GM19372 (cell line): ENCODE results near the gene RACK1.

Experiments used
- ATAC-seq: cut with Tn5 transposase; IDR thresholded peaks from one replicate; pipeline ENCODE4 v1.9.1; 2021; ENCODE audit warnings: mild to moderate bottlenecking, low read depth, moderate library complexity; ENCODE audit not compliant: unreplicated experiment

The RACK1 gene

DNA sequence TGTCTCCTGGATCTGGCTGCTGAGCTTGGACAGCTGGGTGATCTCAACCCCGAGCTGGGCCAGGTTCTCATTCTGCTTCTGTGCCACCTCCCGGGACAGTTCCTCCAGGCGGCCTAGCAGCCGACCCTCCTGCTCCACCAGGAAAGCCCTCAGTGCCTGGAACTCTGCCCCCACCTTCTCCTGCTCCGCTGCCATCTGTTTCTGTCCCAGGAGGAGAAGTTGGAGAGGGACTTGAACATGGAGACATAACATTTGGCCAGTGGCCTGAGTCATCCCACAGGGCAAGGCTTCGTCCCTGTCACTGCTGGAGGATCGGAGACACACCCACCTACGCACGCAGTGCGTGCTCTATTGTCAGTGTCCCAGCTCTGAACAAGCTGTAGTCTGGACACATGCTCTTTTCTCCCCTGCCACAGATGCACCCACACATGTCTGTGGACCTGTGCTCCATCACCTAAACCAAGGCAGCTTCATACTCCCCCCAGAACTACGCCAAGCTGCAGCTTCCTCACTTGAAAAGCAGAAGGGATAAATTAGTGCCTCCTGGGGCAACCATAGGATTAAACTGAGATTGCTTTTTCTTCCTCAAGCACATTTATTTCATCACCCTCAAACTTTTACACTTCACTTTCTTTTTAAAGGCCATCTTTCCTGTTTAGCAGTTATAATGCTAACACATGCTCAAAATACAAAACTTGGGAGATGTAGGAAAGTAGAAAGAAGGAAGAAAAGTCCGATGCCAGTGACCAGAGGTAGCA, 43.6 kb downstream of the RACK1 start:
- ATAC-seq: no peak

GRCh38 chr5:181198905-181199519, 44.7 kb downstream of the RACK1 start:
- peak; percentile 74 for ATAC-seq

GRCh38 chr5:181198106-181198685, 45.5 kb downstream of the RACK1 start:
- ATAC-seq: no peak

GRCh38 chr5:181197326-181197951, 46.3 kb downstream of the RACK1 start:
- no peak for ATAC-seq

GRCh38 chr5:181195249-181195761, 48.4 kb downstream of the RACK1 start:
- no peak for ATAC-seq

- no peak for ATAC-seq
Observed at GRCh38 chr5:181194489-181195248, 49.0 kb downstream of the RACK1 start.

DNA sequence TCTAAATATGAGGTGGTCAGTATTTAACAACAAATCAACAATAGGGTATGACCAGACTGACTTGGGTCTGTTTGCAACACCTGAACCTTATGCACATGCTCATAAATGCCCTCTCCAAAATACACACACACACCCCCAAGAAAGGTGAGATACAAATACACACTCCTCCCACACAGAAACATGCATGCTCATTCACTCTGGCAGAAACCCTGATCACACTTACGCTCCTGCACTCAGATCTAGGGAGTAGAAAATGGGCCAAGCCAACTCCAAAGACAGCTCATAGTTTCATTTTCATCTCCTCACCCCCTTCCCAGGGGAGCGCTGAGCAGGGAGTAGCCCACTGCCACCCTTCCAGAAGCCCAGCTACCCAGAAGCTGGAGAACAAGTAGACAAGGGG, 50.0 kb downstream of the RACK1 start:
- no peak for ATAC-seq

GRCh38 chr5:181192337-181193046, 51.2 kb downstream of the RACK1 start:
- ATAC-seq: no peak

GRCh38 chr5:181191526-181192336, 52.0 kb downstream of the RACK1 start:
- peak; percentile 54 for ATAC-seq

DNA sequence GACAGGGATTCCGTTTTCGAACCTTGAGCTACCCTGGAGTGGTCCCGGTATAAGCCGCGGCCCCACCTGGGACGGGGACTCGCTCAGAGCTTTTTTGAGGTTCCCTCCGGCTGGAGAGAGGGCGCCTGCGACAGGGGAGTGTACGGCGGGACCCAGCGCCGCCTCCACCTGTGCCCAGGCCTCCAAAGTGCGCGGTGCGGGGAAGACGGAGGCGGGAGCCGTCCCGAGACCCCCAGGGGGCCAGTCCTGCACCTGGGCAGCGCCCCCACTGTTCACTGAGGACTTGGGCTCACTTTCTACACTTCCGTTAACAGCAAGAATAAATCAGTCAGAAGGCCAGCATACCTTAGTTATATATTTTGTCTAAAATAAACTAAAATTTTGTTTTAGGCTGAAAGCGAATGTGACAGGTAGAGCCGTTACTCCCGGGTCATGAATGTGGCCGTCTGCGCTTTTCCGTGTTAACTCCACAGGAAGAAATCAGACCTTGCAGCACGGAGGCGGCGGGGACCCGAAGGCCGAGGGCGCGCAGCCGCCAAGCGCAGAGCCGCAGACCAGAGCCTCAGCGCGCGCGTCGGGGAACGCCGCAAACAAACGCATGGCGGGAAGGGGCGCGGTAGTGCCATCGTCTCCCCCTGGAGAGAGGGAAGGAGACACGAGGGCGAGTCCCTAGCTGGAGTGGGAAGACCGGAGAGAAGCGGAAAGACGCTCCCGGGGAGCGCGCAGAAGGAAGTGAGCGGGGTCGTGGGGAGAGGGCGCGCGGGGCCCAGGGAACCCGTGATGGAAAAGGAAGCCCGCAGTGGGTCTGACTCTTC, 52.8 kb downstream of the RACK1 start:
- ATAC-seq: peak; percentile 16

DNA sequence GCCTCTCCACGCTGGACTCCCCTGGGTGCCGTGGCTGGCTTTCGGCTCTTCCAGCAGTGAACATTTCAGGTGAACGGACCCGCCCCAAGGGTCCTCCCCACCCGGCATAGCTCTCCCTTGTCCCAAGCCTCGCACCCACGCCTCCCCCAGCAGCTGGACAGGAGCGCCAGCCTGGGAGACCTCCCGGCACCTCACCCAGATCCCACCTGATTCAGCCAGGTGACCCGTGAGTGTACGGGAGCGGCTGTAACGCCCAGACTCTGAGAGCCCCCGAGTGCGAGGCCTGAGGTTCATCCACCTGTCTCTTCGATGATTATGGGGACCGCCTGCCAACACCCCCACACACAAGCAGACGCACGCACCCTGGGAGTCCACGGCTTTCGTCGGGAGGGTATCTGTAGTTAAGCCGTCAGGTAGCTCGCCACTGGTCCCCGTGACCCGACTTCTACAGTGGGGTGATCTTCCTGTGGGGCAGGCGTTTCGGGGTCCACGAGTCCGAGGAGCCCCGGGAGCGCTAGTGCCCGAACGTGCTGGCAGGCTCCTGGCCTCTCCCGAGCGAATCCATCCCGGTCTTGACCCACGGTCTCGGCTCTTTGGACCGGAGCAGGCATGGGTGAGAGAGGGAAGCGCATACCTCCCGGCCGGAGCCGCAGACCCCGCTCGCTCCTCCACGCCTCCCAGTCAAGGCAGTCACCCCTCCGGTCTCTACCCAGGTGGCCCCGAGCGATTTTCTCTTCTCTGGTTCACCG, 53.6 kb downstream of the RACK1 start:
- no peak for ATAC-seq

GRCh38 chr5:181189363-181189961, 54.2 kb downstream of the RACK1 start:
- ATAC-seq: no peak

- no peak for ATAC-seq
Observed at GRCh38 chr5:181188700-181189362, 54.9 kb downstream of the RACK1 start.

GRCh38 chr5:181187500-181188213, 56.0 kb downstream of the RACK1 start:
- ATAC-seq: no peak

DNA sequence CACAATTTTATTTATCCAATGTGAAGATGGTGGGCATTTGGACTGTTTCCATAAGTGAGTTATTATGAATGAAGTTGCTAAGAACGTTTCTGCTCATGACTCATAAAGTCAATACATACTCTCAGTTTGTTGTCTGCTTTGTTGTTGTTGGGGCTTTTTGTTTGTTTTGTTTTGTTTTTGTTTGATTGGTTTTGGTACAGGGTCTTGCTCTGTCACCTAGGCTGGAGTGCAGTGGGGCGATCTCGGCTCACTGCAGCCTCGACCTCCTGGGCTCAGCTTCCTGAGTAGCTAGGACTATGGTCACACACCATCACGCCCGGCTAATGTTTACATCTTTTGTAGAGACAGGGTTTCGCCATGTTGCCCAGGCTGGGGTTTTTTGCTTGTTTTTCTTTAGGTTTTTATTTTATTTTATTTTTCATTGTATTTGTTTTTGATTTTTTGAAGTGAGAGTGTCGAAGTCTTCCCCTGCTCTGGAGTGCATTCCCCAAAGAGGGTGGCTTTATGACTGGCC, 56.7 kb downstream of the RACK1 start:
- no peak for ATAC-seq
